Hepatocyte (in vitro differentiated cells): ENCODE measurements around the gene PPIF. TPM values are rescaled to one million over a fixed set of nuclear protein-coding genes. Genes with fewer than 3 reads are reported as not detected.
A peak's percentile ranks its signal among the peaks of the same experiment; 100 is the strongest.

Experiments used
- DNase-seq: peaks from one replicate; pipeline ENCODE4 v3.0.0-alpha.2; 2016; ENCODE audit warnings: low spot score
- H2AFZ ChIP-seq: fragments of 200-600 bp; sonication (generic); 2 replicates; pipeline ENCODE4 v1.6.0; 2016; ENCODE audit warnings: antibody characterized with exemption, mild to moderate bottlenecking
- H3K27ac ChIP-seq: fragments of 200-600 bp; sonication (generic); 2 replicates; pipeline ENCODE4 v1.5.1; 2016; ENCODE audit warnings: mild to moderate bottlenecking
- H3K27me3 ChIP-seq: fragments of 200-600 bp; sonication (generic); 2 replicates; pipeline ENCODE4 v1.6.1; 2016
- H3K36me3 ChIP-seq: fragments of 200-600 bp; sonication (generic); replicated peaks from 2 replicates; pipeline ENCODE4 v1.5.1; 2016; ENCODE audit warnings: low read depth; ENCODE audit not compliant: insufficient read depth
- H3K4me1 ChIP-seq: fragments of 200-600 bp; sonication (generic); 2 replicates; pipeline ENCODE4 v1.5.1; 2016; ENCODE audit warnings: mild to moderate bottlenecking, moderate library complexity; ENCODE audit not compliant: insufficient read depth
- H3K4me2 ChIP-seq: fragments of 200-600 bp; sonication (generic); 2 replicates; pipeline ENCODE4 v1.6.0; 2016
- H3K4me3 ChIP-seq: fragments of 200-600 bp; sonication (generic); 2 replicates; pipeline ENCODE4 v1.5.1; 2016; ENCODE audit warnings: mild to moderate bottlenecking
- H3K79me2 ChIP-seq: fragments of 200-600 bp; sonication (generic); 2 replicates; pipeline ENCODE4 v1.6.0; 2017; ENCODE audit warnings: mild to moderate bottlenecking
- H3K9me2 ChIP-seq: fragments of 200-600 bp; sonication (generic); replicated peaks from 2 replicates; pipeline ENCODE4 v1.6.0; 2017; ENCODE audit warnings: mild to moderate bottlenecking; ENCODE audit not compliant: insufficient read depth
- H3K9me3 ChIP-seq: fragments of 200-600 bp; sonication (generic); 2 replicates; pipeline ENCODE4 v1.5.1; 2016; ENCODE audit warnings: low read depth, mild to moderate bottlenecking
- H4K20me1 ChIP-seq: fragments of 200-600 bp; sonication (generic); 2 replicates; pipeline ENCODE4 v1.6.0; 2016; ENCODE audit warnings: mild to moderate bottlenecking; ENCODE audit not compliant: insufficient read depth, poor library complexity, severe bottlenecking
- CTCF ChIP-seq: fragments of 200-600 bp; sonication (generic); IDR thresholded peaks from 2 replicates; pipeline ENCODE4 v1.5.1; 2016; ENCODE audit warnings: antibody characterized with exemption, mild to moderate bottlenecking; ENCODE audit not compliant: poor library complexity
- EZH2 ChIP-seq: fragments of 200-600 bp; sonication (generic); IDR thresholded peaks from 2 replicates; pipeline ENCODE4 v1.6.1; 2016; ENCODE audit warnings: antibody characterized with exemption, mild to moderate bottlenecking, borderline replicate concordance
- EZH2phosphoT487 ChIP-seq: fragments of 200-600 bp; sonication (generic); IDR thresholded peaks from one replicate; pipeline ENCODE4 v1.6.1; 2018; ENCODE audit warnings: antibody characterized with exemption, mild to moderate bottlenecking, low read depth, moderate library complexity; ENCODE audit not compliant: unreplicated experiment, severe bottlenecking
- WGBS: methylation state at CpG from one replicate; pipeline ENCODE4 v1.1.6; 2016; ENCODE audit warnings: low lambda C conversion rate; ENCODE audit errors: missing lambda C conversion rate; 5-methylcytosine and 5-hydroxymethylcytosine counted together
- polyA plus RNA-seq: library from polyadenylated mRNA; unstranded; fragments of >200 nt; fragmentation: Nextera tagmentation; extraction: Ambion mirVana; gene quantifications from 2 replicates; pipeline ENCODE4 v1.2.1, GENCODE V29; 2016
- total RNA-seq: library from RNA; depleted of rRNA; stranded (reverse); fragments of >200 nt; gene quantifications from 2 replicates; pipeline ENCODE4 v1.2.3, GENCODE V29; 2014

Gene PPIF
- total and polyA plus RNA-seq, 2 experiments from 2014 or later, result 70.3 to 79.4 TPM

DNA sequence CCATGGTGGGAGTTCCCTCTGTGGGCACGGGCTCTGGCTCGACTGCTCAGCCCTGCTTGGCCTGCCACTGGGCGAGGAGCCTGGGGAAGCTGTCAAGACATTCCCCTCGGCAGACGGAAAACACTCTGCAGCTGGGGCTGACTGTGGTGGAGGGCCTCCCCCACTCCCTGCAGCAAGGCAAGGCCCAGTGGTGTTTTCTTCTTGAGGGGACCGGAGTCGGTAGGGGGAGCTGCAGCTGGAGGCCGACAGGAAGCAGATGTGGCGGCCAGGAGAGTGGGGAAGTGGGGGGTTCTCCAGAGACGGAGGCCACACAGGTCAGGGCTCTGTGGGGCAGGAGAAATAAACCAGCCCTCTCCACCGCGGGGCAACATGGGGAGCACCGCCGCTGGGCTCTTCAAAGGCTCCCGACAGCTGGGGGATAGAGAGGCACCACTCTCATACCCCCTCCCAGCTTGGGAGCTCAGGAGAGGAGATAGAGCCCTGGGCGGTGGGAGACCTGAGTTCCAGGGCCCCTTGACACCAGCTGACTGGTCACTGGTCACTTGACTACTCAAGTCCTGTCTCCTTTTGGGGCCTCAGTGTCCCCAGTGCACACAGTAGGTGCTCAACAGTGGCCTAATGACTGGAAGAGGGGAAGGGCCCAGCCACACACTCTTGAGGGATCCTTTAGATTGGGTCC lies 43.4 kb downstream of the PPIF start:
- TF ChIP-seq EZH2phosphoT487 (no peak), EZH2 (no peak), CTCF (no peak)
- Histone ChIP-seq H3K27ac (no peak overlapping the region), H3K4me1 (no peaks in the 10 kb centered on the region), H3K79me2 (peaks cover 8% of the 10 kb centered on the region), H3K36me3 (no peaks in the 10 kb centered on the region), H3K9me3 (no peaks in the 10 kb centered on the region), H3K9me2 (no peaks in the 10 kb centered on the region), H2AFZ (no peak overlapping the region), H3K4me2 (no peak overlapping the region), H3K27me3 (no peaks in the 10 kb centered on the region), H4K20me1 (no peaks in the 10 kb centered on the region), H3K4me3 (no peak overlapping the region)
- DNase-seq, result no peak
- 77% methylated on average over 15 of the region's 16 CpGs for WGBS

DNA sequence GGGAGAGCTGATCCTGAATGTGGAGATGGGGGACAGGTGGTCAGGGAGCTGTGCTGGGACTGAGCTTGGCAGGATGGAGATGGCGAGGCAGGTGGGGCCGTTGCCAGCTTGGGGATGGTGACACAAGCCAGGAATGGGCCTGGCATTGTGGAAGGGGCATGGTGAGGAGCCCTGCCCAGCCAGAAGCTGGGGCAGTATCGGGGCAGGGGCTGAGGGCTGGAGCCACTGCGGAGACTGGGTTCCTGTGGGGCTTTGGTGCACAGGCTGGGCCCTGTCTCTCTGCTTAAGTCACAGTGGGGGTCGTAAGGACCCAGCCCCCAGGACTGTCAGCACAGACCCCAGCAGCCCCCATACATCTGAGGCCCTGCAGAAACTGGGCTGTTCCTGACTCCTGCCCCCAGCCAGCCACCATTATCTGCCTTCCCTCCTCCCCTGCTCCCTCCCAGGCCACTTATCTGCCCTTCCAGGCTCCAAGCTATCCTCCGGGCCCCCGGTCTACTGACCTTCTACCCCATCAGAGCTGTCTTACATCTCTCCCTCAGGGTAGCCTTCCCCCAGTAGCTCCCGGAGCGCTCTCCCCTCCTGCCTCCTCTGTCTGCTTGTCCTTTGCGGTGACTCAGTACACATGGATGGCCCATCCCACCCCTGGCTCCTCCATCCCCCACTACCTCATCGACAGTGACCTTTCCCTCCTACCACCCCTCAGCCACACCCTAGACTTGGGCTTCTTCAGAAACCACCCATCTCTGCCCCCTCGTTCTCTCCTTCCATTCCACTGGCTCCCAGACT lies 44.2 kb downstream of the PPIF start:
- Histone ChIP-seq H3K9me2 (no peaks in the 10 kb centered on the region), H3K36me3 (no peaks in the 10 kb centered on the region), H3K4me3 (no peak overlapping the region), H3K4me1 (no peaks in the 10 kb centered on the region), H4K20me1 (no peaks in the 10 kb centered on the region), H3K9me3 (no peaks in the 10 kb centered on the region), H2AFZ (no peak overlapping the region), H3K79me2 (peaks cover 15% of the 10 kb centered on the region), H3K27me3 (no peaks in the 10 kb centered on the region), H3K4me2 (no peak overlapping the region), H3K27ac (no peak overlapping the region)
- TF ChIP-seq CTCF, result no peak
- TF ChIP-seq EZH2, result no peak
- no peak for TF ChIP-seq EZH2phosphoT487
- WGBS, result 81% methylated on average over 9 of the region's 12 CpGs
- DNase-seq, result peak; percentile 8

- Histone ChIP-seq H3K4me2 (no peak overlapping the region), H3K79me2 (peaks cover 15% of the 10 kb centered on the region), H3K4me1 (peaks cover 5% of the 10 kb centered on the region), H3K36me3 (no peaks in the 10 kb centered on the region), H2AFZ (no peak overlapping the region), H3K27me3 (no peaks in the 10 kb centered on the region), H3K9me2 (no peaks in the 10 kb centered on the region), H3K9me3 (no peaks in the 10 kb centered on the region), H4K20me1 (no peaks in the 10 kb centered on the region), H3K4me3 (no peak overlapping the region), H3K27ac (no peak overlapping the region)
- 93% methylated on average over 11 of the region's 14 CpGs for WGBS
- no peak for DNase-seq
- TF ChIP-seq CTCF (no peak), EZH2 (no peak), EZH2phosphoT487 (no peak)
These were observed 44.7 kb downstream of the PPIF start for GRCh38 chr10:79392020-79392398.
